SH-SY5Y (cell line): Measurements from ENCODE around the gene SYTL2.

ENCODE experiments used
- GATA2 ChIP-seq: IDR thresholded peaks from 2 replicates; pipeline ENCODE4 v1.6.1; 2011; ENCODE audit warnings: mild to moderate bottlenecking, low read depth, low read length
- GATA3 ChIP-seq: IDR thresholded peaks from 2 replicates; pipeline ENCODE4 v1.6.1; 2011; ENCODE audit warnings: low read depth, mild to moderate bottlenecking, low read length, moderate library complexity

SYTL2 gene

GRCh38 chr11:85780780-85781517 lies 30.0 kb downstream of the SYTL2 start:
- 0 out of 2 replicates have a peak, but pooled peaks have one; percentile 24 for TF ChIP-seq GATA2

- TF ChIP-seq GATA3 (no peak), GATA2 (no peak)
Observed at GRCh38 chr11:85779956-85780640, 30.8 kb downstream of the SYTL2 start.

GRCh38 chr11:85776951-85777602 lies 33.9 kb downstream of the SYTL2 start:
- TF ChIP-seq GATA3 (no peak), GATA2 (no peak)

GRCh38 chr11:85774256-85775101 lies 36.5 kb downstream of the SYTL2 start:
- no peak for TF ChIP-seq GATA3
- TF ChIP-seq GATA2: no peak

GRCh38 chr11:85772695-85773094 lies 38.2 kb downstream of the SYTL2 start:
- no peak for TF ChIP-seq GATA3

GRCh38 chr11:85771568-85771967 lies 39.4 kb downstream of the SYTL2 start:
- TF ChIP-seq GATA2 (no peak), GATA3 (no peak)

- no peak for TF ChIP-seq GATA3
- TF ChIP-seq GATA2: no peak
Observed at GRCh38 chr11:85769771-85770170, 41.2 kb downstream of the SYTL2 start.

GRCh38 chr11:85768473-85769146 lies 42.3 kb downstream of the SYTL2 start:
- TF ChIP-seq GATA2 (no peak), GATA3 (no peak)

GRCh38 chr11:85767246-85767945 lies 43.5 kb downstream of the SYTL2 start:
- TF ChIP-seq GATA2 (no peak), GATA3 (no peak)

- TF ChIP-seq GATA3 (no peak), GATA2 (no peak)
Observed at GRCh38 chr11:85766721-85767161, 44.2 kb downstream of the SYTL2 start.

- TF ChIP-seq GATA2 (no peak), GATA3 (no peak)
Observed at GRCh38 chr11:85764796-85765195, 46.1 kb downstream of the SYTL2 start.

- TF ChIP-seq GATA2: no peak
- no peak for TF ChIP-seq GATA3
Observed at GRCh38 chr11:85762226-85762625, 48.7 kb downstream of the SYTL2 start.

GRCh38 chr11:85759915-85760314 lies 51.0 kb downstream of the SYTL2 start:
- TF ChIP-seq GATA2 (no peak), GATA3 (no peak)
